Heart left ventricle (tissue), 16 donors: ENCODE results near the gene CAV3. TPM values are rescaled to one million over a fixed set of nuclear protein-coding genes. Genes with fewer than 3 reads are reported as not detected.

ENCODE experiments used
- ATAC-seq, 4 donors: fragments of 200-7000 bp; cut with Tn5 transposase; one replicate each; pipeline ENCODE4 v1.9.1; 2020 to 2022; ENCODE audit warnings: moderate library complexity in 4 of 4, mild to moderate bottlenecking in 3 of 4, moderate number of reproducible peaks in 1 of 4
- DNase-seq, 5 donors: peaks; one replicate each; pipeline ENCODE4 v3.0.0-alpha.2; 2020
- H3K27ac ChIP-seq, 12 donors: fragments of 200-600 bp; sonication (generic) in 4 of 12; one replicate each; pipeline versions ENCODE4 v1.5.0 to v1.8.0; 2016 to 2022; ENCODE audit warnings: mild to moderate bottlenecking in 2 of 12
- H3K27me3 ChIP-seq, 9 donors: fragments of 200-600 bp; sonication (generic) in 2 of 9; one replicate each; pipeline versions ENCODE4 v1.5.1 to v1.8.0; 2016 to 2022; ENCODE audit warnings: mild to moderate bottlenecking in 3 of 9
- H3K36me3 ChIP-seq, 9 donors: fragments of 200-600 bp; sonication (generic) in 2 of 9; one replicate each; pipeline versions ENCODE4 v1.5.0 to v1.8.0; 2018 to 2022; ENCODE audit warnings: mild to moderate bottlenecking in 2 of 9
- H3K4me1 ChIP-seq, 12 donors: fragments of 200-600 bp; sonication (generic) in 4 of 12; one replicate each; pipeline versions ENCODE4 v1.5.0 to v1.8.0; 2016 to 2022; ENCODE audit warnings: mild to moderate bottlenecking in 3 of 12
- H3K4me3 ChIP-seq, 12 donors: fragments of 200-600 bp; sonication (generic) in 4 of 12; one replicate each; pipeline versions ENCODE4 v1.5.0 to v1.8.0; 2017 to 2022; ENCODE audit warnings: mild to moderate bottlenecking in 9 of 12, moderate library complexity in 4 of 12
- H3K9me3 ChIP-seq, 12 donors: fragments of 200-600 bp; sonication (generic) in 4 of 12; one replicate each; pipeline versions ENCODE4 v1.5.0 to v1.8.0; 2016 to 2022; ENCODE audit warnings: mild to moderate bottlenecking in 1 of 12
- POLR2A ChIP-seq, 2 donors: fragments of 450-650 bp; IDR thresholded peaks; one replicate each; pipeline ENCODE4 v1.6.1; 2017; ENCODE audit warnings: antibody characterized with exemption in 2 of 2, mild to moderate bottlenecking in 2 of 2, moderate library complexity in 2 of 2
- WGBS, 4 donors: extraction: QIAGEN DNeasy Blood & Tissue Kit in 2 of 4; methylation state at CpG; one replicate each; pipeline versions ENCODE4 v1.1.5 to v1.1.7; 2013 to 2018; 5-methylcytosine and 5-hydroxymethylcytosine counted together
- intact Hi-C, 10 donors: fragments of 100-400 bp; cut with DNase I; formaldehyde crosslinking; loops; one replicate each; pipeline versions ENCODE4 v1.11.1 to v1.14.2; 2022
- polyA plus RNA-seq, 2 donors: library from polyadenylated mRNA; stranded (reverse); fragments of 200-250 nt; gene quantifications; one replicate each; pipeline ENCODE4 v1.2.3, GENCODE V29; 2013
- total RNA-seq, 9 donors: library from RNA; depleted of rRNA in 2 of 9; stranded (reverse); fragments of >200 nt in 2 of 9; fragmentation: NEBNext Ultra II Directional in 3 of 9; extraction: Animal tissue kit (Norgen Biotek cat#: 25700) in 3 of 9; gene quantifications; one replicate each; pipeline versions ENCODE4 v1.1.0 to v1.2.4, GENCODE V29; 2016 to 2023
- TF ChIP-seq, protein P1 (sequence below), 12 donors: fragments of 200-600 bp; sonication (generic) in 4 of 12; IDR thresholded peaks; one replicate each; pipeline versions ENCODE4 v1.5.0 to v1.8.0; 2018 to 2022; ENCODE audit warnings: antibody characterized with exemption in 12 of 12, mild to moderate bottlenecking in 5 of 12
- donor health status: ischemic (EF 13 %, LVEDD 7.1; RV severe dilation, severe dysfunction).
- donor health status: healthy with polysubstance abuse.
- donor health status: DM: no; HTN: yes; CAD: no.
- donor health status: DM: no; HTN: no; CAD: no.
- donor health status: ischemic (EF 25% LVEDD 6.9; RV normal size, moderate dysfunction).
- donor health status: ischemic (EF 25% LVEDD 5.7; RV mildly dilated, moderate dysfunction).
- donor health status: healthy.
- donor health status: DM: yes; HTN: yes; CAD: no.
- donor health status: ischemic (EF 35%, LVEDD 5.7; RV mildly dilated, moderate dysfunction).
- donor health status: nonischemic (EF 11% LVEDD 7.7; RV severe dilation, severe dysfunction).
- donor health status: DM: yes; HTN: yes; CAD: no.
- donor health status: PGD.
- donor health status: ischemic (EF 29% LVEDD 5.4; RV normal size, mild dysfunction).
- donor health status: nonischemic (EF 23%, LVEDD 6.1; RV moderate dilation, normal function).

The CAV3 gene
- total and polyA plus RNA-seq, 11 donors: 17.4 to 37.8 (median 28.3) TPM

DNA sequence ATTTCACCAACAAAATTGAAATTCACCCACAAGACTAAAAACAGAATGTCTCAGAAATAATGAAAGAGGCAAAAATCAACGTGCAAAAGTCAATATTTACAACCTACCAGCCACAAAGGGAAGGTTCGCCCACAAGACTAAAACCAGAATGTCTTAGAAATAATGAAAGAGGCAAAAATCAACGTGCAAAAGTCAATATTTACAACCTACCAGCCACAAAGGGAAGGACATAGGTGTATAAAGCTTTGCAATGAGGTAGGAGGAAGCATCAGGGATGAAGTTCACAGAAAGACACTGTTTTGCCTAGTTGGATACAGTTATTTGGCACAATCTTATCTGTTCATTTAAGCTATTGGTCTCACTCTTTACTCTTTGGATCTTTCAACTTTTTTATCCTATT is 21.5 kb downstream of the CAV3 start:
- no peaks in the 10 kb centered on the region for H3K27me3 ChIP-seq
- WGBS, 4 donors: 52 to 81% (median 65%) methylated on average over 3 of the region's 3 CpGs
- intact Hi-C loops: loop anchor here in 1 of 10 donors (10.0 kb wide), 1 partner anchor 90 kb away; no protein-coding TSS in a partner anchor
- no peak for DNase-seq
- H3K27ac ChIP-seq: no peak overlapping the region
- H3K4me1 ChIP-seq: no peaks in the 10 kb centered on the region
- ATAC-seq: no peak
- TF ChIP-seq POLR2A (IDR thresholded peaks at IDR 0.05): no peak
- TF ChIP-seq, protein P1, sequence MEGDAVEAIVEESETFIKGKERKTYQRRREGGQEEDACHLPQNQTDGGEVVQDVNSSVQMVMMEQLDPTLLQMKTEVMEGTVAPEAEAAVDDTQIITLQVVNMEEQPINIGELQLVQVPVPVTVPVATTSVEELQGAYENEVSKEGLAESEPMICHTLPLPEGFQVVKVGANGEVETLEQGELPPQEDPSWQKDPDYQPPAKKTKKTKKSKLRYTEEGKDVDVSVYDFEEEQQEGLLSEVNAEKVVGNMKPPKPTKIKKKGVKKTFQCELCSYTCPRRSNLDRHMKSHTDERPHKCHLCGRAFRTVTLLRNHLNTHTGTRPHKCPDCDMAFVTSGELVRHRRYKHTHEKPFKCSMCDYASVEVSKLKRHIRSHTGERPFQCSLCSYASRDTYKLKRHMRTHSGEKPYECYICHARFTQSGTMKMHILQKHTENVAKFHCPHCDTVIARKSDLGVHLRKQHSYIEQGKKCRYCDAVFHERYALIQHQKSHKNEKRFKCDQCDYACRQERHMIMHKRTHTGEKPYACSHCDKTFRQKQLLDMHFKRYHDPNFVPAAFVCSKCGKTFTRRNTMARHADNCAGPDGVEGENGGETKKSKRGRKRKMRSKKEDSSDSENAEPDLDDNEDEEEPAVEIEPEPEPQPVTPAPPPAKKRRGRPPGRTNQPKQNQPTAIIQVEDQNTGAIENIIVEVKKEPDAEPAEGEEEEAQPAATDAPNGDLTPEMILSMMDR (IDR thresholded peaks at IDR 0.05): no peak
- H3K9me3 ChIP-seq: no peaks in the 10 kb centered on the region
- no peak overlapping the region for H3K4me3 ChIP-seq
- no peaks in the 10 kb centered on the region for H3K36me3 ChIP-seq

DNA sequence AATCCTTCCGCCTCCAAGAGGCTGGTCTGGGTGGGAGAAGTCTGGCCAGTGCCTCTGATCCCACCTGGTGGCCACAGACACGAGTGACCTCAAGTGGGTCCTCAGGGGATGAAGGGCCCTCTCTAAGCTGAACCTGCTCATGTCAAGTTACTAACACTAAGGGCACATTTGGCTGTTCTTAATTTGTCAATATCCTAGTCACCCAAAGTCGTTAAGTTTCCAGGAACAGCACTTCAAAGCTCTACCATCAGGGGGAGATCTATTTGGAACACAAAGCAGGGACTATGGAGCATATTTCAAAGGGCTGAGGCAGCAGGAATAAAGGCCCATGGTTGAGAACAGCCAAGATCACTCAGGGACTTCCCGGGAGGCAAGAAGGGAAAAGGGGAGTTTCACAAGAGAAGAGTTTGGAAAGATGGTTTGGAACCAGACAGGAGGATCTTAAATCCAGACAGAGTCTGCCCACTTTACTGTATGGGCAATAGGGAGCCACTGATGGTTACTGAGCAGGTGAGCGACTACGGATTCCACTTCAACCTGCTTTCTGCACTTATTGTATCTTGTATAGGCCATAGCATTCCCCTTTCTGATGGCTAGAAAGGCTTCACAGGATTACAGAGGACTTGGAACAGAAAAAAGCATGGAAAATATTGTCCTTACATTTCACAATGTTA is 22.1 kb downstream of the CAV3 start:
- no peaks in the 10 kb centered on the region for H3K9me3 ChIP-seq
- DNase-seq (no peak), ATAC-seq (no peak)
- 76 to 81% (median 78%) methylated on average over 6 of the region's 6 CpGs for WGBS, 4 donors
- no peak for TF ChIP-seq POLR2A (IDR thresholded peaks at IDR 0.05)
- TF ChIP-seq, protein P1 (IDR thresholded peaks at IDR 0.05): peak in 2 of 12 donors; percentile 8 to 13
- no peaks in the 10 kb centered on the region for H3K4me1 ChIP-seq
- intact Hi-C loops: loop anchor here in 1 of 10 donors (10.0 kb wide), 1 partner anchor 91 kb away; no protein-coding TSS in a partner anchor
- no peak overlapping the region for H3K27ac ChIP-seq
- H3K36me3 ChIP-seq: no peaks in the 10 kb centered on the region
- H3K27me3 ChIP-seq: no peaks in the 10 kb centered on the region
- H3K4me3 ChIP-seq: no peak overlapping the region

DNA sequence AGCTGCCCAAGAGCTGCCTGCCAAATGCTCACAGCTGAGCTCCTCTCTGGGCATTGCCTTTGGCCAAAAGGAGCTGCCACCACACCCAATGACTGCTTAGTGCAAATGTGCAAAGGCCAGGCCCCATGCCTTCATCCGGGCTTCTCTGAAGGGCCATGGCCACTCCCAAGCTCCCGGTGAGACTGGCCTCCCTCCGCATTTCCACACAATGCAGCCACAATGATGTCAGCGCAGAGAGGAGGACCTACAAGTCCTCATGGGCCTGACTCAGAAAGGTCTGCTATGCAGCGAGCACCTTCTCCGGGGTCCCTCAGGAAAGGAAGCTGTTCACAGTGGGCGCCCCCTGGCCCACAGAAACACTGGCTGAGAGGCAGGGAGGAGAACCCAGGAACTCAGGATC is 23.1 kb downstream of the CAV3 start:
- DNase-seq (no peak), ATAC-seq (no peak)
- Histone ChIP-seq H3K36me3 (no peaks in the 10 kb centered on the region), H3K27ac (no peak overlapping the region), H3K4me3 (no peak overlapping the region), H3K27me3 (no peaks in the 10 kb centered on the region), H3K4me1 (no peaks in the 10 kb centered on the region), H3K9me3 (no peaks in the 10 kb centered on the region)
- WGBS, 4 donors: 75 to 91% (median 84%) methylated on average over 5 to 7 of the region's 7 CpGs
- no peak for TF ChIP-seq POLR2A (IDR thresholded peaks at IDR 0.05)
- TF ChIP-seq, protein P1 (IDR thresholded peaks at IDR 0.05): no peak
- intact Hi-C loops: loop anchor here in 1 of 10 donors (10.0 kb wide), 1 partner anchor 92 kb away; no protein-coding TSS in a partner anchor

DNA sequence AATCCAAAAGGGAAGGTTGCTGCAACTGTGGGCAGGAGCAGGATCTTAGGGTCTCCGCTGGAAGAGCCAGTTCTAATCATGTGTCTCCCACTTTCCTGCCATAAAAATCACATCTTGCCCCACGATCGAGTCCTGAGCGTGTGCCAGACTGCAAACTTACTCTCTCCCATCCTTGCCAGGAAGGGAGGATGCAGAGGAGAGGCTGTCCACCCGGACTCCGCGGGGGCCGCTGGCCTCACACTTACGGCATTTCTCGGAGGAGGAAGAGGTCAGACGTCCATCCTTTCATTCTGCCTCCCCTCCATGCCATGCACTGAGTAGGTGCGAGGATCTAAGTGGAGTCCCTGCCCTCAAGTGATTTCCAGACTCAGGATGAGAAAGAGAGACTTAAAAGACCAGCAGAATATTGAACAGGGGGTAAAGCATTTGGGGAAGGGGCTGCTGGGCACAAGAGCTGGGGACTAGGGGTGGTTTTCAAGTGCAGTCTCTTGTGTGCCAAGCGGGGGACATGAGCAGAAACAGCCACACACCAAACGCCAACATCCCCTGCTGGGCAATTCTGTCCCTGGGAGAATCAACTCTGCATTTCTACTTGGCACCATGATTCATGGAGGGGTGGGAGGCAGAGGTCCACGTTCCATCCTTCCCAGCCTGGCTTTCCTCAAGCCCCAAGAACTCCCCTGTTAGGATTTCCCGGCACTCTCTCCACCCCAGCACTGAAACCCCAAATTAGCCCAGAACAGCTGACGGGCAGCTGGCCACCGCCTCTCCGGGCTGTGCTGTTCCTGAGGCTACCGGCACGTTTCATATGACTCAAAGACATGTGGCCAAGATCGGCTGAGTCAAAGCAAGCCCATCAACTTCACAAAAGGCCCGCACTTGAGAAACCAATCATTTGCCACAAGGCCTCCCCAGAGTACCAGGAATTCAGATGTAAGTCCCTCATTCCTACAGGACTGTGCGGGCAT is 24.2 kb downstream of the CAV3 start:
- ATAC-seq (peak; percentile 35 to 64 (median 46)), DNase-seq (no peak)
- H3K4me1 ChIP-seq: no peaks in the 10 kb centered on the region
- H3K27me3 ChIP-seq: no peaks in the 10 kb centered on the region
- intact Hi-C loops: loop anchor here in 1 of 10 donors (10.0 kb wide), 1 partner anchor 93 kb away; no protein-coding TSS in a partner anchor
- TF ChIP-seq POLR2A (IDR thresholded peaks at IDR 0.05): no peak
- TF ChIP-seq, protein P1 (IDR thresholded peaks at IDR 0.05): no peak
- H3K36me3 ChIP-seq: no peaks in the 10 kb centered on the region
- H3K4me3 ChIP-seq: no peak overlapping the region
- no peaks in the 10 kb centered on the region for H3K9me3 ChIP-seq
- WGBS, 4 donors: 73 to 79% (median 74%) methylated on average over 24 of the region's 24 CpGs
- H3K27ac ChIP-seq: no peak overlapping the region
